HepG2 (cell line): Measurements from ENCODE around the gene PCAT7. TPM values are rescaled to one million over a fixed set of nuclear protein-coding genes. Genes with fewer than 3 reads are reported as not detected.

Source experiments
- ATAC-seq: fragments of 200-7000 bp; cut with Tn5 transposase; 3 replicates; pipeline ENCODE4 v1.9.1; 2020; ENCODE audit warnings: mild to moderate bottlenecking, moderate library complexity
- BruUV-seq: library from RNA; stranded (reverse); fragments of 400-500 nt; replicated peaks from 2 replicates; lab custom pipeline; 2021; lab: Mats Ljungman, UMichigan
- CTCF ChIA-PET: fragments of 300-600 bp; formaldehyde crosslinking; extraction: SDS; loops from one replicate; lab custom pipeline; 2021; ENCODE audit warnings: low total read pairs, inconsistent platforms, low intra/inter-chr PET ratio; lab: Yijun Ruan, JAX
- POLR2A ChIA-PET: fragments of 350-600 bp; sonication (Branson Sonifier 250); formaldehyde crosslinking; loops from one replicate; lab custom pipeline; 2020; ENCODE audit warnings: antibody characterized with exemption, inconsistent platforms; lab: Yijun Ruan, JAX
- DNase-seq: peaks from one replicate; pipeline ENCODE4 v3.0.0-alpha.2; 2015; ENCODE audit warnings: low spot score
- FAIRE-seq: peaks from 3 replicates; lab custom pipeline; 2011; peaks lifted over from hg19 to GRCh38; lab: Jason Lieb, UNC
- H2AFZ ChIP-seq: one replicate; pipeline ENCODE4 v1.6.1; 2011; ENCODE audit warnings: low read length, inconsistent platforms
- H3K27ac ChIP-seq: fragments of 300-600 bp; 3 replicates; pipeline ENCODE4 v1.8.0; 2011; ENCODE audit warnings: mixed run types, mild to moderate bottlenecking, mixed read lengths, low read length, inconsistent platforms; ENCODE audit not compliant: insufficient read depth; ENCODE audit errors: extremely low read length
- H3K27me3 ChIP-seq, 2 experiments: fragments of 200-600 bp in 1 of 2; 2 replicates in 1 of 2; 3 replicates in 1 of 2; pipeline versions ENCODE4 v1.6.0 to v1.8.0; 2011; ENCODE audit warnings: low read length in 2 of 2, mild to moderate bottlenecking in 2 of 2, moderate library complexity in 2 of 2, inconsistent platforms in 1 of 2; ENCODE audit not compliant: insufficient read depth in 2 of 2, control insufficient read depth in 1 of 2
- H3K36me3 ChIP-seq, 2 experiments: fragments of 200-600 bp in 1 of 2; replicated peaks in 1 of 2; 2 replicates in 1 of 2; 3 replicates in 1 of 2; pipeline versions ENCODE4 v1.5.1 to v1.8.0; 2011; ENCODE audit warnings: low read length in 2 of 2, inconsistent platforms in 1 of 2; ENCODE audit not compliant: insufficient read depth in 2 of 2, control insufficient read depth in 1 of 2
- H3K4me1 ChIP-seq: 2 replicates; pipeline ENCODE4 v1.5.1; 2012; ENCODE audit warnings: low read length, inconsistent platforms; ENCODE audit not compliant: insufficient read depth
- H3K4me2 ChIP-seq: 2 replicates; pipeline ENCODE4 v1.6.0; 2011; ENCODE audit warnings: low read depth, low read length, inconsistent platforms
- H3K4me3 ChIP-seq, 3 experiments: fragments of 200-600 bp in 1 of 3; sonication (generic), shearing (Covaris generic) in 1 of 3; replicated peaks in 1 of 3; 2 replicates each; pipeline ENCODE4 v1.5.1; 2011 to 2016; ENCODE audit warnings: low read length in 3 of 3, inconsistent platforms in 2 of 3, low read depth in 2 of 3, mild to moderate bottlenecking in 2 of 3, control low read depth in 1 of 3, mixed read lengths in 1 of 3; ENCODE audit not compliant: insufficient read depth in 1 of 3
- H3K79me2 ChIP-seq: one replicate; pipeline ENCODE4 v1.6.1; 2011; ENCODE audit warnings: low read length, inconsistent platforms; ENCODE audit not compliant: insufficient read depth
- H3K9ac ChIP-seq: 2 replicates; pipeline ENCODE4 v1.6.0; 2011; ENCODE audit warnings: mild to moderate bottlenecking, low read depth, low read length, inconsistent platforms; ENCODE audit not compliant: insufficient read depth
- H3K9me3 ChIP-seq: 2 replicates; pipeline ENCODE4 v1.5.1; 2012; ENCODE audit warnings: mild to moderate bottlenecking, low read length
- H4K20me1 ChIP-seq: 2 replicates; pipeline ENCODE4 v1.6.0; 2011; ENCODE audit warnings: inconsistent platforms, mild to moderate bottlenecking, low read length, moderate library complexity; ENCODE audit not compliant: insufficient read depth
- BORCS8-MEF2B ChIP-seq: sonication (generic); formaldehyde crosslinking; IDR thresholded peaks from 2 replicates; pipeline ENCODE4 v1.8.0; 2022; ENCODE audit warnings: mild to moderate bottlenecking, missing genetic modification reagents
- FOXK1 ChIP-seq: sonication (generic); formaldehyde crosslinking; IDR thresholded peaks from 2 replicates; pipeline ENCODE4 v1.4.0; 2020; ENCODE audit warnings: low read depth, missing genetic modification reagents, borderline replicate concordance
- MATR3 ChIP-seq: sonication (generic); formaldehyde crosslinking; IDR thresholded peaks from 2 replicates; pipeline ENCODE4 v1.4.0; 2020; ENCODE audit warnings: missing genetic modification reagents
- MIXL1 ChIP-seq: IDR thresholded peaks from 2 replicates; pipeline ENCODE4 v1.6.1; 2016
- NR2F2 ChIP-seq: IDR thresholded peaks from 2 replicates; pipeline ENCODE4 v1.6.1; 2012; ENCODE audit warnings: low read depth, inconsistent platforms, borderline replicate concordance
- NRL ChIP-seq: sonication (generic); formaldehyde crosslinking; IDR thresholded peaks from 2 replicates; pipeline ENCODE4 v1.5.0; 2020; ENCODE audit warnings: missing genetic modification reagents, mild to moderate bottlenecking, moderate library complexity, borderline replicate concordance
- ONECUT2 ChIP-seq: sonication (generic); formaldehyde crosslinking; IDR thresholded peaks from 2 replicates; pipeline ENCODE4 v1.4.0; 2020; ENCODE audit warnings: missing genetic modification reagents
- RCOR2 ChIP-seq: IDR thresholded peaks from 2 replicates; pipeline ENCODE4 v1.6.1; 2016; ENCODE audit warnings: missing biosample characterization, missing genetic modification reagents
- SAFB2 ChIP-seq: sonication (generic); formaldehyde crosslinking; IDR thresholded peaks from 2 replicates; pipeline ENCODE4 v1.5.1; 2020; ENCODE audit warnings: missing genetic modification reagents, low read depth, mild to moderate bottlenecking, borderline replicate concordance
- SP1 ChIP-seq, 2 experiments: fragments of 450-650 bp in 1 of 2; sonication (generic) in 1 of 2; formaldehyde crosslinking in 1 of 2; IDR thresholded peaks; 2 replicates each; pipeline versions ENCODE4 v1.4.0 to v1.6.1; 2016 to 2020; ENCODE audit warnings: missing genetic modification reagents in 1 of 2
- TBX2 ChIP-seq: sonication (generic); formaldehyde crosslinking; IDR thresholded peaks from 2 replicates; pipeline ENCODE4 v1.5.0; 2020; ENCODE audit warnings: missing genetic modification reagents, mild to moderate bottlenecking, borderline replicate concordance
- THYN1 ChIP-seq: sonication (generic); formaldehyde crosslinking; IDR thresholded peaks from 2 replicates; pipeline ENCODE4 v1.8.1; 2023; ENCODE audit warnings: low read depth, mild to moderate bottlenecking, moderate library complexity, missing genetic modification reagents, borderline replicate concordance
- U2AF2 ChIP-seq: fragments of 200-400 bp; formaldehyde crosslinking; IDR thresholded peaks from 2 replicates; pipeline ENCODE4 v1.6.1; 2017; ENCODE audit warnings: low read depth, mild to moderate bottlenecking, low read length
- ZBTB8A ChIP-seq: sonication (generic); formaldehyde crosslinking; IDR thresholded peaks from 2 replicates; pipeline ENCODE4 v1.4.0; 2020; ENCODE audit warnings: mild to moderate bottlenecking, low read depth, missing genetic modification reagents, borderline replicate concordance
- WGBS: methylation state at CpG from one replicate; pipeline ENCODE4 v1.1.6; 2017; ENCODE audit warnings: low lambda C conversion rate; 5-methylcytosine and 5-hydroxymethylcytosine counted together
- in situ Hi-C: cut with HindIII; loops from 2 replicates; pipeline ENCODE4 v1.10.0; 2017; ENCODE audit warnings: low pct_unique_long_range_greater_than_20kb; ENCODE audit not compliant: extremely low pct_ligation_motif_present
- intact Hi-C: fragments of 100-400 bp; cut with micrococcal nuclease; formaldehyde crosslinking; loops from one replicate; pipeline ENCODE4 v1.10.0; 2022; ENCODE audit not compliant: unreplicated experiment
- polyA plus RNA-seq, 8 experiments: library from polyadenylated mRNA; depleted of rRNA in 3 of 8; stranded (reverse) in 7 of 8; unstranded in 1 of 8; fragments of >200 nt; fragmentation: Illumina TruSeq in 4 of 8; extraction: Trizol in 4 of 8; gene quantifications; 2 replicates each; pipeline versions ENCODE4 v1.2.1 to v1.2.3, GENCODE V29; 2011 to 2016; ENCODE audit warnings: low read depth in 4 of 8, missing spikeins in 1 of 8, mixed read lengths in 1 of 8; ENCODE audit not compliant: insufficient read depth in 1 of 8
- total RNA-seq, 5 experiments: library from RNA; depleted of rRNA; stranded (reverse); fragments of >200 nt; fragmentation: Illumina TruSeq; extraction: Trizol; gene quantifications; 2 replicates each; pipeline ENCODE4 v1.2.3, GENCODE V29; 2016; ENCODE audit warnings: low read depth in 1 of 5
- TF ChIP-seq, protein P1 (sequence below): sonication (generic); formaldehyde crosslinking; IDR thresholded peaks from 2 replicates; pipeline ENCODE4 v1.4.0; 2020; ENCODE audit warnings: mild to moderate bottlenecking, missing genetic modification reagents, borderline replicate concordance

The PCAT7 gene
- total and polyA plus RNA-seq, 2 of the 13 experiments (the other 11 are each of a cell fraction or from before 2014, with no cell fraction given): 2.3 to 3.9 TPM

DNA sequence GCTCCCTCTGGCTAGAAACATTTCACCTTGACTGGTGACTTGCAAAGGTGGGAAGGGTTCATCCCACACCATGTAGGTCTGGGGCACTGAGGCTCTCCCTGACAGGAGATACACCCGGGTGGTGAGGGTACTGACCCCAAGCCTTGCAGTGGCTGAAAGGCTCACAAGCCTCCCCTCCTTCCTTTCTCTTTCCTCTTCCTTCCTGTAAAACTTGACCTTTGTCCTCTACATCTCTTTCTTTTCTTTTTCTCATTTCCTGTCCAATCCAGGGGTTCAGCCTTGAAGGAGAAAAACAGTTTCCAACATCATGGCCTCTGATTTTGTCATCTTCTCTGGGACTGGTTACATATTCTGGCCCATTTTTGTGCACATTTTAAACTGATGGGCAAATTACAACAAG is 22.2 kb downstream of the PCAT7 start (continued):
- TF ChIP-seq ZBTB8A (CRISPR knock-in tag) (no peak), MATR3 (no peak), SP1 (IDR thresholded peaks at IDR 0.05) (no peak), SP1 (CRISPR knock-in tag; IDR thresholded peaks at IDR 0.05) (no peak), THYN1 (CRISPR knock-in tag) (no peak), NR2F2 (no peak)
- TF ChIP-seq, protein P1, sequence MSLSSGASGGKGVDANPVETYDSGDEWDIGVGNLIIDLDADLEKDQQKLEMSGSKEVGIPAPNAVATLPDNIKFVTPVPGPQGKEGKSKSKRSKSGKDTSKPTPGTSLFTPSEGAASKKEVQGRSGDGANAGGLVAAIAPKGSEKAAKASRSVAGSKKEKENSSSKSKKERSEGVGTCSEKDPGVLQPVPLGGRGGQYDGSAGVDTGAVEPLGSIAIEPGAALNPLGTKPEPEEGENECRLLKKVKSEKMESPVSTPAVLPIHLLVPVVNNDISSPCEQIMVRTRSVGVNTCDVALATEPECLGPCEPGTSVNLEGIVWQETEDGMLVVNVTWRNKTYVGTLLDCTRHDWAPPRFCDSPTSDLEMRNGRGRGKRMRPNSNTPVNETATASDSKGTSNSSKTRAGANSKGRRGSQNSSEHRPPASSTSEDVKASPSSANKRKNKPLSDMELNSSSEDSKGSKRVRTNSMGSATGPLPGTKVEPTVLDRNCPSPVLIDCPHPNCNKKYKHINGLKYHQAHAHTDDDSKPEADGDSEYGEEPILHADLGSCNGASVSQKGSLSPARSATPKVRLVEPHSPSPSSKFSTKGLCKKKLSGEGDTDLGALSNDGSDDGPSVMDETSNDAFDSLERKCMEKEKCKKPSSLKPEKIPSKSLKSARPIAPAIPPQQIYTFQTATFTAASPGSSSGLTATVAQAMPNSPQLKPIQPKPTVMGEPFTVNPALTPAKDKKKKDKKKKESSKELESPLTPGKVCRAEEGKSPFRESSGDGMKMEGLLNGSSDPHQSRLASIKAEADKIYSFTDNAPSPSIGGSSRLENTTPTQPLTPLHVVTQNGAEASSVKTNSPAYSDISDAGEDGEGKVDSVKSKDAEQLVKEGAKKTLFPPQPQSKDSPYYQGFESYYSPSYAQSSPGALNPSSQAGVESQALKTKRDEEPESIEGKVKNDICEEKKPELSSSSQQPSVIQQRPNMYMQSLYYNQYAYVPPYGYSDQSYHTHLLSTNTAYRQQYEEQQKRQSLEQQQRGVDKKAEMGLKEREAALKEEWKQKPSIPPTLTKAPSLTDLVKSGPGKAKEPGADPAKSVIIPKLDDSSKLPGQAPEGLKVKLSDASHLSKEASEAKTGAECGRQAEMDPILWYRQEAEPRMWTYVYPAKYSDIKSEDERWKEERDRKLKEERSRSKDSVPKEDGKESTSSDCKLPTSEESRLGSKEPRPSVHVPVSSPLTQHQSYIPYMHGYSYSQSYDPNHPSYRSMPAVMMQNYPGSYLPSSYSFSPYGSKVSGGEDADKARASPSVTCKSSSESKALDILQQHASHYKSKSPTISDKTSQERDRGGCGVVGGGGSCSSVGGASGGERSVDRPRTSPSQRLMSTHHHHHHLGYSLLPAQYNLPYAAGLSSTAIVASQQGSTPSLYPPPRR (CRISPR knock-in tag): no peak
- TF ChIP-seq, all 625 proteins: peak for 0

DNA sequence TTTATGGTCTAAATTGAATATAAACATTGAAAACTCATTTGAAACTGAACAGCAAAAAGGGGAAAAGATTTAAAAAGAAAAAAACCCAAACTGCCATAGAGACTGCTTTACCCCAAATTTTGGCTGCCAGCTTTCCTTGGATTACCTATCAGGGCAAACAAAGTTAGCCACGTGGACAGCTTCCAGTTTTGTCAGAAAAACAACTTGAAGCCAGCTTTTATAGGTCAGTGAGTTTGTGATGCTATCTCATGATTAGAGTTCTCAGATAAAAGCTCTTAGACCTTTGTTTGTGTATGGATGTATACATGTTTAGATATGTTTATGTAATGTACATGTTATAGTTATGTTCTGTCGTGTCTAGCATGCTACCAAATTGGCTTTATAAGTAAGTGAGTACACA is 22.7 kb downstream of the PCAT7 start:
- FAIRE-seq (no peak), DNase-seq (no peak), ATAC-seq (no peak)
- no peak overlapping the region for H3K4me2 ChIP-seq
- H3K4me1 ChIP-seq: 0 out of 2 replicates have a peak, but pooled peaks cover 10% of the 10 kb centered on the region
- no TSS peak for BruUV-seq
- H2AFZ ChIP-seq: no peak overlapping the region
- H3K27me3 ChIP-seq: no peaks in the 10 kb centered on the region
- in situ Hi-C loops (no loop called here), intact Hi-C loops (no loop called here)
- ChIA-PET POLR2A (no interaction called here), CTCF (no interaction called here)
- no peak overlapping the region for H3K9ac ChIP-seq
- no peaks in the 10 kb centered on the region for H3K36me3 ChIP-seq
- TF ChIP-seq FOXK1 (CRISPR knock-in tag) (no peak), U2AF2 (no peak), RCOR2 (CRISPR knock-in tag) (no peak), ONECUT2 (CRISPR knock-in tag) (no peak), SAFB2 (no peak), MIXL1 (no peak), NRL (CRISPR knock-in tag) (no peak), THYN1 (CRISPR knock-in tag) (no peak), TBX2 (no peak), BORCS8-MEF2B (no peak)
- H3K27ac ChIP-seq: no peak overlapping the region
- H4K20me1 ChIP-seq: no peaks in the 10 kb centered on the region
- 13% methylated on average over 2 of the region's 2 CpGs for WGBS
- no peak overlapping the region for H3K4me3 ChIP-seq
- no peaks in the 10 kb centered on the region for H3K9me3 ChIP-seq
- H3K79me2 ChIP-seq: no peaks in the 10 kb centered on the region
